Measurements from ENCODE around the gene CCDC74A. TPM values are rescaled to one million over a fixed set of nuclear protein-coding genes. Genes with fewer than 3 reads are reported as not detected.

CCDC74A gene
- total and polyA plus RNA-seq, 9 of the 15 experiments (the other 6 are each of a cell fraction or from before 2014, with no cell fraction given), result 1.1 to 38.1 (median 9.6) TPM

GRCh38 chr2:131542438-131543384 lies 15.0 kb downstream of the CCDC74A start:
- peaks cover 0 to 13% of the 10 kb centered on the region in 2 experiments; a peak in 2 of 5 replicates for H3K4me1 ChIP-seq (replicated peaks in 1 of 2; ENCODE audit: control insufficient read depth in 2 of 2, insufficient read depth in 2 of 2, low read length in 2 of 2)
- ChIA-PET CTCF (ENCODE audit: low intra/inter-chr PET ratio) (no interaction called here), POLR2A (no interaction called here)
- peak overlapping the region; percentile 18; the same call in 1 of the 2 replicates for H3K4me2 ChIP-seq (ENCODE audit: insufficient read depth, low read length)
- intact Hi-C loops (cut with micrococcal nuclease) (no loop called here), in situ Hi-C loops (cut with MboI) (no loop called here)
- WGBS (ENCODE audit: insufficient coverage, low coverage, missing lambda C conversion rate), result 39% methylated on average over 18 of the region's 24 CpGs
- FAIRE-seq (no peak), DNase-seq (ENCODE audit: extremely low read depth in 1 of 4, low spot score in 3 of 4) (no peak), ATAC-seq (peak; percentile 52; the same call in 2 of the 3 replicates)
- H3K9me3 ChIP-seq (replicated peaks; ENCODE audit: control insufficient read depth, insufficient read depth, low read depth, low read length), result no peaks in the 10 kb centered on the region
- no peak overlapping the region for H3K9ac ChIP-seq (ENCODE audit: insufficient read depth in 1 of 2, low read depth in 2 of 2, low read length in 2 of 2)
- no peaks in the 10 kb centered on the region for H3K9me1 ChIP-seq (ENCODE audit: control insufficient read depth, insufficient read depth, low read length)
- H4K20me1 ChIP-seq (replicated peaks; ENCODE audit: control insufficient read depth, insufficient read depth, low read length), result no peaks in the 10 kb centered on the region
- H3K4me3 ChIP-seq, result peak overlapping the region; percentile 26
- peaks cover 3% of the 10 kb centered on the region; the same call in 1 of the 3 replicates for H3K79me2 ChIP-seq (ENCODE audit: control insufficient read depth, insufficient read depth, low read length)
- H2AFZ ChIP-seq (ENCODE audit: low read depth, low read length), result no peak overlapping the region
- no TSS peak for BruUV-seq (replicated peaks)
- no peaks in the 10 kb centered on the region for H3K36me3 ChIP-seq (ENCODE audit: control insufficient read depth, insufficient read depth, low read length)
- peaks cover 0 to 6% of the 10 kb centered on the region in 2 experiments; a peak in 3 of 5 replicates for H3K27me3 ChIP-seq (ENCODE audit: control insufficient read depth in 2 of 2, insufficient read depth in 2 of 2, low read length in 2 of 2)
- H3K27ac ChIP-seq (ENCODE audit: extremely low read depth, low read depth, low read length), result no peak overlapping the region
- TF ChIP-seq ETS1 (conservative IDR thresholded peaks at IDR 0.05; ENCODE audit: control insufficient read depth, low read depth, low read length) (no peak), PHTF2 (CRISPR knock-in tag; IDR thresholded peaks at IDR 0.05) (no peak), CHD1 (IDR thresholded peaks at IDR 0.05; ENCODE audit: low read length) (no peak), ZNF212 (CRISPR knock-in tag; IDR thresholded peaks at IDR 0.05) (no peak), FOXJ2 (tag; IDR thresholded peaks at IDR 0.05) (no peak), MLX (CRISPR knock-in tag; conservative IDR thresholded peaks at IDR 0.05) (no peak), DMBX1 (CRISPR knock-in tag; IDR thresholded peaks at IDR 0.05; ENCODE audit: borderline replicate concordance) (no peak), ZNF639 (CRISPR knock-in tag; conservative IDR thresholded peaks at IDR 0.05 in 1 of 2, IDR thresholded peaks at IDR 0.05 in 1 of 2) (0 out of 4 replicates have a peak, but pooled peaks of 1 of the 2 experiments have one; percentile 26), ZBTB33 (CRISPR knock-in tag; IDR thresholded peaks at IDR 0.05) (0 out of 2 replicates have a peak, but pooled peaks have one; percentile 13), CTBP1 (IDR thresholded peaks at IDR 0.05; ENCODE audit: borderline replicate concordance) (no peak), WHSC1 (IDR thresholded peaks at IDR 0.05; ENCODE audit: low read length) (no peak), FOXJ3 (CRISPR knock-in tag; IDR thresholded peaks at IDR 0.05) (no peak), L3MBTL2 (IDR thresholded peaks at IDR 0.05) (no peak)

Data from K562 (cell line).